HEK293 (cell line): ENCODE results near the gene DROSHA.
"Not testable (repeated sequence)": the region's sequence is repeated elsewhere in the genome, so short reads cannot be mapped to it uniquely, and the experiment has no call there.

Experiments
- BCL11A ChIP-seq: fragments of 450-650 bp; formaldehyde crosslinking; IDR thresholded peaks from 2 replicates; pipeline ENCODE4 v1.5.1; 2016; ENCODE audit warnings: low read depth, missing biosample characterization, missing genetic modification characterization
- CTCF ChIP-seq: fragments of 450-650 bp; formaldehyde crosslinking; IDR thresholded peaks from 2 replicates; pipeline ENCODE4 v1.5.1; 2016; ENCODE audit warnings: missing biosample characterization, missing genetic modification characterization
- EGR2 ChIP-seq: fragments of 450-650 bp; formaldehyde crosslinking; IDR thresholded peaks from 2 replicates; pipeline ENCODE4 v1.5.1; 2016; ENCODE audit warnings: low read depth, missing biosample characterization, missing genetic modification characterization
- ELK4 ChIP-seq: IDR thresholded peaks from 2 replicates; pipeline ENCODE4 v1.6.1; 2011; ENCODE audit warnings: mild to moderate bottlenecking, low read depth, low read length, borderline replicate concordance
- KLF16 ChIP-seq: fragments of 450-650 bp; formaldehyde crosslinking; IDR thresholded peaks from 2 replicates; pipeline ENCODE4 v1.5.1; 2017; ENCODE audit warnings: missing biosample characterization, missing genetic modification characterization
- PRDM1 ChIP-seq: fragments of 450-650 bp; formaldehyde crosslinking; IDR thresholded peaks from 2 replicates; pipeline ENCODE4; 2016; ENCODE audit warnings: missing biosample characterization, missing genetic modification characterization
- REST ChIP-seq: fragments of 450-650 bp; formaldehyde crosslinking; IDR thresholded peaks from 2 replicates; pipeline ENCODE4 v1.5.1; 2016; ENCODE audit warnings: missing biosample characterization, missing genetic modification characterization
- ZBTB7A ChIP-seq: fragments of 450-650 bp; formaldehyde crosslinking; IDR thresholded peaks from 2 replicates; pipeline ENCODE4 v1.5.1; 2016; ENCODE audit warnings: low read depth, missing biosample characterization, missing genetic modification characterization
- ZFP3 ChIP-seq: fragments of 450-650 bp; formaldehyde crosslinking; IDR thresholded peaks from 2 replicates; pipeline ENCODE4 v1.5.1; 2016; ENCODE audit warnings: low read depth, missing biosample characterization, missing genetic modification characterization
- ZNF24 ChIP-seq: fragments of 450-650 bp; formaldehyde crosslinking; IDR thresholded peaks from 2 replicates; pipeline ENCODE4 v1.5.1; 2016; ENCODE audit warnings: missing biosample characterization, missing genetic modification characterization
- ZNF274 ChIP-seq, 2 experiments: fragments of 200-500 bp in 1 of 2; fragments of 450-650 bp in 1 of 2; sonication (Bioruptor generic) in 1 of 2; formaldehyde crosslinking in 1 of 2; IDR thresholded peaks; 2 replicates each; pipeline versions ENCODE4 v1.5.1 to v1.6.1; 2014 to 2016; ENCODE audit warnings: borderline replicate concordance in 1 of 2, inconsistent platforms in 1 of 2, low read length in 1 of 2, missing biosample characterization in 1 of 2, missing genetic modification characterization in 1 of 2
- ZNF280C ChIP-seq: fragments of 450-650 bp; formaldehyde crosslinking; IDR thresholded peaks from 2 replicates; pipeline ENCODE4 v1.5.1; 2016; ENCODE audit warnings: missing biosample characterization, missing genetic modification characterization

GRCh38 chr5:31395450-31396045 is 136.3 kb downstream of the DROSHA start:
- not testable (repeated sequence) for TF ChIP-seq ZNF280C (tag by site-specific recombination); CTCF (tag by site-specific recombination); BCL11A (tag by site-specific recombination); ZBTB7A (tag by site-specific recombination); ZFP3 (tag by site-specific recombination); EGR2 (tag by site-specific recombination); ZNF274 (IDR thresholded peaks at IDR 0.05; ENCODE audit: low read length); ZNF274 (tag by site-specific recombination; IDR thresholded peaks at IDR 0.05; ENCODE audit: borderline replicate concordance); REST; KLF16 (tag by site-specific recombination); ELK4; ZNF24 (tag by site-specific recombination); PRDM1 (tag by site-specific recombination)
